H9 (cell line): ENCODE results near the gene GLB1L3. TPM values are rescaled to one million over a fixed set of nuclear protein-coding genes. Genes with fewer than 3 reads are reported as not detected.

Source experiments
- DNase-seq: peaks from one replicate; pipeline ENCODE4 v3.0.0-alpha.2; 2017
- H2AFZ ChIP-seq: one replicate; pipeline ENCODE4 v1.6.1; 2013; ENCODE audit warnings: mild to moderate bottlenecking, low read length, control low read depth, moderate library complexity
- H2AK5ac ChIP-seq: 2 replicates; pipeline ENCODE4 v1.6.1; 2013; ENCODE audit warnings: low read length, control low read depth, mixed read lengths; ENCODE audit not compliant: insufficient read length
- H2BK120ac ChIP-seq: one replicate; pipeline ENCODE4 v1.6.1; 2013; ENCODE audit warnings: low read depth, mild to moderate bottlenecking, low read length, control low read depth, inconsistent platforms; ENCODE audit not compliant: poor library complexity, severe bottlenecking
- H2BK12ac ChIP-seq: 2 replicates; pipeline ENCODE4 v1.6.1; 2013; ENCODE audit warnings: low read length, control low read depth, mixed read lengths, low read depth; ENCODE audit not compliant: insufficient read length
- H2BK15ac ChIP-seq: 2 replicates; pipeline ENCODE4 v1.6.1; 2013; ENCODE audit warnings: low read depth, low read length, control low read depth
- H2BK20ac ChIP-seq: one replicate; pipeline ENCODE4 v1.6.1; 2013; ENCODE audit warnings: low read depth, mild to moderate bottlenecking, low read length, control low read depth, inconsistent platforms; ENCODE audit not compliant: poor library complexity, severe bottlenecking
- H2BK5ac ChIP-seq: 2 replicates; pipeline ENCODE4 v1.6.1; 2013; ENCODE audit warnings: low read length, control low read depth, mixed read lengths; ENCODE audit not compliant: insufficient read length
- H3K14ac ChIP-seq: 2 replicates; pipeline ENCODE4 v1.6.1; 2013; ENCODE audit warnings: low read length, control low read depth; ENCODE audit not compliant: insufficient read depth
- H3K18ac ChIP-seq: 2 replicates; pipeline ENCODE4 v1.6.1; 2013; ENCODE audit warnings: low read depth, mild to moderate bottlenecking, mixed read lengths, low read length, control low read depth; ENCODE audit not compliant: insufficient read length
- H3K23ac ChIP-seq: 2 replicates; pipeline ENCODE4 v1.6.1; 2013; ENCODE audit warnings: low read length, control low read depth, mixed read lengths, low read depth; ENCODE audit not compliant: insufficient read length
- H3K23me2 ChIP-seq: 2 replicates; pipeline ENCODE4 v1.6.1; 2013; ENCODE audit warnings: low read depth, mild to moderate bottlenecking, mixed read lengths, low read length, control low read depth; ENCODE audit not compliant: insufficient read length, poor library complexity, severe bottlenecking
- H3K27ac ChIP-seq: 2 replicates; pipeline ENCODE4 v1.5.1; 2013; ENCODE audit warnings: low read length, control low read depth, mixed read lengths, low read depth; ENCODE audit not compliant: insufficient read length
- H3K27me3 ChIP-seq: 2 replicates; pipeline ENCODE4 v1.6.1; 2013; ENCODE audit warnings: low read length, control low read depth, inconsistent platforms; ENCODE audit not compliant: insufficient read depth
- H3K4ac ChIP-seq: 2 replicates; pipeline ENCODE4 v1.6.1; 2013; ENCODE audit warnings: low read depth, mild to moderate bottlenecking, control low read depth, inconsistent platforms, low read length, moderate library complexity
- H3K4me1 ChIP-seq: 2 replicates; pipeline ENCODE4 v1.6.1; 2013; ENCODE audit warnings: low read length, control low read depth, inconsistent platforms; ENCODE audit not compliant: insufficient read depth
- H3K4me2 ChIP-seq: 2 replicates; pipeline ENCODE4 v1.6.1; 2013; ENCODE audit warnings: low read length, control low read depth, mixed read lengths; ENCODE audit not compliant: insufficient read length, insufficient read depth
- H3K56ac ChIP-seq: 2 replicates; pipeline ENCODE4 v1.6.1; 2013; ENCODE audit warnings: low read depth, mild to moderate bottlenecking, mixed read lengths, low read length, control low read depth; ENCODE audit not compliant: insufficient read length
- H3K79me1 ChIP-seq: 2 replicates; pipeline ENCODE4 v1.6.1; 2013; ENCODE audit warnings: low read depth, mild to moderate bottlenecking, moderate library complexity, low read length, control low read depth, inconsistent platforms; ENCODE audit not compliant: insufficient read depth, poor library complexity, severe bottlenecking
- H3K79me2 ChIP-seq: 2 replicates; pipeline ENCODE4 v1.6.1; 2013; ENCODE audit warnings: low read length, control low read depth, inconsistent platforms; ENCODE audit not compliant: insufficient read depth
- H3K9ac ChIP-seq: 2 replicates; pipeline ENCODE4 v1.6.1; 2013; ENCODE audit warnings: low read length, control low read depth, mixed read lengths; ENCODE audit not compliant: insufficient read length; ENCODE audit errors: extremely low read depth
- H3K9me3 ChIP-seq: one replicate; pipeline ENCODE4 v1.6.1; 2013; ENCODE audit warnings: low read depth, low read length, inconsistent platforms; ENCODE audit not compliant: control insufficient read depth
- H3T11ph ChIP-seq: one replicate; pipeline ENCODE4 v1.6.1; 2013; ENCODE audit warnings: mild to moderate bottlenecking, low read length, control low read depth, inconsistent platforms
- H4K20me1 ChIP-seq: one replicate; pipeline ENCODE4 v1.6.1; 2013; ENCODE audit not compliant: control insufficient read depth, insufficient read length, insufficient read depth
- H4K5ac ChIP-seq: 2 replicates; pipeline ENCODE4 v1.6.1; 2013; ENCODE audit warnings: low read depth, mild to moderate bottlenecking, mixed read lengths, low read length, control low read depth; ENCODE audit not compliant: insufficient read length
- H4K8ac ChIP-seq: replicated peaks from 2 replicates; pipeline ENCODE4 v1.6.1; 2013; ENCODE audit warnings: low read length, control low read depth, mixed read lengths, low read depth; ENCODE audit not compliant: insufficient read length
- H4K91ac ChIP-seq: 2 replicates; pipeline ENCODE4 v1.6.1; 2013; ENCODE audit warnings: low read depth, mild to moderate bottlenecking, moderate library complexity, mixed read lengths, low read length, control low read depth; ENCODE audit not compliant: insufficient read length
- H3K27ac Mint-ChIP-seq, 3 experiments: 2 replicates in 2 of 3; 3 replicates in 1 of 3; pipeline ENCODE4 v1.8.0; 2020 to 2021; ENCODE audit warnings: mixed read lengths in 3 of 3, mild to moderate bottlenecking in 1 of 3, moderate library complexity in 1 of 3
- H3K27me3 Mint-ChIP-seq: 2 replicates; pipeline ENCODE4 v1.8.0; 2021; ENCODE audit warnings: low read depth, mild to moderate bottlenecking, moderate library complexity, mixed read lengths
- H3K36me3 Mint-ChIP-seq, 3 experiments: 2 replicates in 2 of 3; 3 replicates in 1 of 3; pipeline ENCODE4 v1.8.0; 2020 to 2021; ENCODE audit warnings: low read depth in 3 of 3, mixed read lengths in 3 of 3; ENCODE audit not compliant: insufficient read depth in 1 of 3
- H3K4me1 Mint-ChIP-seq, 2 experiments: 2 replicates each; pipeline ENCODE4 v1.8.0; 2020; ENCODE audit warnings: mixed read lengths in 2 of 2
- H3K4me3 Mint-ChIP-seq, 2 experiments: 2 replicates in 1 of 2; 3 replicates in 1 of 2; pipeline ENCODE4 v1.8.0; 2020 to 2021; ENCODE audit warnings: mild to moderate bottlenecking in 2 of 2, mixed read lengths in 2 of 2, moderate library complexity in 1 of 2
- H3K9me3 Mint-ChIP-seq, 2 experiments: 2 replicates in 1 of 2; 3 replicates in 1 of 2; pipeline ENCODE4 v1.8.0; 2020; ENCODE audit warnings: mild to moderate bottlenecking in 2 of 2, mixed read lengths in 2 of 2, moderate library complexity in 1 of 2
- WGBS: extraction: QIAGEN DNeasy Blood & Tissue Kit; methylation state at CpG from one replicate; pipeline ENCODE4 v1.1.7; 2013; ENCODE audit warnings: missing lambda C conversion rate, low lambda C conversion rate, mixed read lengths; ENCODE audit not compliant: insufficient read length; ENCODE audit errors: extremely low coverage; 5-methylcytosine and 5-hydroxymethylcytosine counted together
- total RNA-seq: library from RNA; stranded (reverse); gene quantifications from 2 replicates; pipeline ENCODE4 v1.2.1, GENCODE V29; 2021
- TF ChIP-seq, protein P1 (sequence below): fragments of 200-600 bp; sonication (generic); conservative IDR thresholded peaks from 3 replicates; pipeline ENCODE4 v1.8.0; 2021; ENCODE audit warnings: antibody characterized with exemption, mild to moderate bottlenecking

Gene GLB1L3
- total RNA-seq, 1 experiment from 2014 or later = 11.2 TPM

DNA sequence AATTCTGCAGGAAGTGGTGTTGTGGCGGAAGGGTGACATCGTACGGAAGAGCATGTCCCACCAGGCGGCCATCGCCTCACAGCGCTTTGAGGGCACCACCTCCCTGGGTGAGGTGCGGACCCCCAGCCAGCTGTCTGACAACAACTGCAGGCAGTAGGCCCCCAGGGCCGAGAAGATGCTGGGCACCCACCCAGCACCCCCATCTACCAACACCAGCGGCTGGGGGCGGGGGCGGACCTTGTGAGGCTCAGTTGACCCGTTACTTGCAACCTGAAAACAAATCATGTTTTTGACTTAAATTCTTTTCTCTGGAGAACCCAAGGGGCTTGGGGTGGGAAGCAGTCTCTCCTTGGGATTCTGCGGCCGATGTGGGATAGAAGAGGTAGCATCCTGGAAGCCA lies 30.7 kb upstream of the GLB1L3 start:
- Histone ChIP-seq H2AK5ac (no peak overlapping the region), H3K27me3 (no peaks in the 10 kb centered on the region), H2BK120ac (no peak overlapping the region), H3K9ac (no peak overlapping the region), H3K56ac (no peak overlapping the region), H3K14ac (no peak overlapping the region), H3K4me2 (no peak overlapping the region), H2BK12ac (no peak overlapping the region), H3K9me3 (no peaks in the 10 kb centered on the region), H3K27ac (no peak overlapping the region), H3K23ac (no peak overlapping the region), H2BK20ac (no peak overlapping the region), H3T11ph (no peak overlapping the region), H3K4me1 (no peaks in the 10 kb centered on the region), H4K20me1 (no peaks in the 10 kb centered on the region), H3K79me2 (no peaks in the 10 kb centered on the region), H3K4ac (no peak overlapping the region), H3K23me2 (no peaks in the 10 kb centered on the region), H4K8ac (no peak overlapping the region), H2BK5ac (no peak overlapping the region), H4K91ac (no peak overlapping the region), H4K5ac (no peak overlapping the region), H3K79me1 (no peaks in the 10 kb centered on the region), H3K18ac (no peak overlapping the region), H2AFZ (no peak overlapping the region), H2BK15ac (no peak overlapping the region)
- Mint-ChIP-seq H3K9me3 (no peaks in the 10 kb centered on the region), H3K27ac (no peak overlapping the region; a peak in 1 of 7 replicates), H3K4me3 (no peak overlapping the region), H3K4me1 (peaks cover 2 to 8% of the 10 kb centered on the region in 2 experiments; a peak in 3 of 4 replicates), H3K27me3 (no peaks in the 10 kb centered on the region), H3K36me3 (peaks cover 30 to 66% (median 33%) of the 10 kb centered on the region in 3 experiments)
- TF ChIP-seq, protein P1, sequence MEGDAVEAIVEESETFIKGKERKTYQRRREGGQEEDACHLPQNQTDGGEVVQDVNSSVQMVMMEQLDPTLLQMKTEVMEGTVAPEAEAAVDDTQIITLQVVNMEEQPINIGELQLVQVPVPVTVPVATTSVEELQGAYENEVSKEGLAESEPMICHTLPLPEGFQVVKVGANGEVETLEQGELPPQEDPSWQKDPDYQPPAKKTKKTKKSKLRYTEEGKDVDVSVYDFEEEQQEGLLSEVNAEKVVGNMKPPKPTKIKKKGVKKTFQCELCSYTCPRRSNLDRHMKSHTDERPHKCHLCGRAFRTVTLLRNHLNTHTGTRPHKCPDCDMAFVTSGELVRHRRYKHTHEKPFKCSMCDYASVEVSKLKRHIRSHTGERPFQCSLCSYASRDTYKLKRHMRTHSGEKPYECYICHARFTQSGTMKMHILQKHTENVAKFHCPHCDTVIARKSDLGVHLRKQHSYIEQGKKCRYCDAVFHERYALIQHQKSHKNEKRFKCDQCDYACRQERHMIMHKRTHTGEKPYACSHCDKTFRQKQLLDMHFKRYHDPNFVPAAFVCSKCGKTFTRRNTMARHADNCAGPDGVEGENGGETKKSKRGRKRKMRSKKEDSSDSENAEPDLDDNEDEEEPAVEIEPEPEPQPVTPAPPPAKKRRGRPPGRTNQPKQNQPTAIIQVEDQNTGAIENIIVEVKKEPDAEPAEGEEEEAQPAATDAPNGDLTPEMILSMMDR = no peak
- no CpG with 5 or more reads among the region's 14 CpGs for WGBS
- no peak for DNase-seq
